Ramos (cell line): Measurements from ENCODE around the gene HOXC10.

Source experiments
- in situ Hi-C: fragments of 300-500 bp; cut with MboI; formaldehyde crosslinking; loops from one replicate; pipeline ENCODE4 v1.14.3; 2022; ENCODE audit warnings: low sequenced_read_pairs; ENCODE audit not compliant: unreplicated experiment

HOXC10 gene

DNA sequence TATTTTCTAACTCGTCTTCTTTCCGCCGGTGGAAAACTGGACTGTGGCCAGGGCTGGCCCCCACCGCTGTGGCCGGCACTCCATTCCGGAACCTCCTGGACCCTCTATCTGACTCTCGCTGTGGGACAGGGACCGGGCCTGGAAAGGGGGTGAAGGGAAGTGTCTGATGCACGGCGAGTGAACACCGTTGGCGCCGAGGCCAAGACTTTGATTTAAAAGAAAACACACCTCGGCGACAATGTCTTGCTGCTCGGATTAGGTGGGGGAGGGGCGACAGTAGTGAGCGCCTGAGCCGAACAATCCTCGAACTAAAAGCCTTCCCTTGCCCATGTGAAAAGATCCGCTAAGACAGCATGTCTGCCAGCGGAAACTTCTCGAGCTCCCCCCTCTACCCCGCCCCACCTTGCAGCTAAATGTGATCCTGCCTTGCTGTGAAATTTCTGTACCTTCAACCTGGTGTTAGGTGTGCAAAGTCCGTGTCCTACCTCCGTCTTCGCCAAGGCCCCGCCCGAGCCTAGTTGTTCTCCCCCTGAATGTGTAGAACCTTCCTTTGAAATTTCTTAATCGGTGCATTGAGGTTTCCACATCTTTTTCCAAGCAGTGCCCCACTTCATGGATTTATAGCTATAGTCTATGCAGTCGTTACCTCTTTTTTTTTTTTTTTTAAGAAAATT is 9.3 kb upstream of the HOXC10 start:
- in situ Hi-C loops, result loop anchor here (25.0 kb wide), 1 partner anchor 387 kb away; the partner anchor contains the start of gene GPR84

DNA sequence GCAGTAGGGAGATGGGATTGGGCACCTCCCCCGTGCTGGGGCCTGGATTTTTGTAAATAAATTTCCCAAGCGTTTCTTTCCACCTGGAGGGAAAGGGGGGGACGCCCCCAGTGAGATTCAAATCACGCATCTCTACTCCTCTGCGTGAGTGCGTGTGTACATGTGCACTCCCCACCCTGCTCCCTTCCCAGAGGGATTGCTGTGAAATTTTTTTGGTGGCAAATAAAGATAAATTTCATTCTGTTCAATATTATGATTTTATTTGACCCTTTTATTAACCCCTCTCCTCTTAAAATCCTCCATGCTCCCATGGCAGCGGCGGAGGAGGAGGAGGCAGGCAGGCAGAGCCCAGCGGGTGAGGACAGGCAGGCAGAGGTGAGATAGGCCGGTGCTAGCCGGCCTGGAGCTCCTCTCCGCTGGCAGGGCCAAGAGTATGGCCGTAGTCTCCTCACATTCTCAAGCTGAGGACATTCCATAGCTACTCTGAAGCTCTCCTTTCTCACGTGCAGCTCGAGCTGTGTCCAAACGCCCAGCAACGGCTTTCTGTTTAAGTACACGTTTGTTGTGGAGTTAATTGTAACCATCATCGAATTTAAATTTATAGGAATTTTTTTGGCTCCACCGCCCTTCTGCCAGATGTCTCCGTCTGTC is 8.6 kb upstream of the HOXC10 start:
- in situ Hi-C loops, result loop anchor here (25.0 kb wide), 1 partner anchor 386 kb away; the partner anchor contains the start of gene GPR84

- in situ Hi-C loops, result loop anchor here (25.0 kb wide), 1 partner anchor 385 kb away; the partner anchor contains the start of gene GPR84
Measured at GRCh38 chr12:53976823-53977595, 7.9 kb upstream of the HOXC10 start.

DNA sequence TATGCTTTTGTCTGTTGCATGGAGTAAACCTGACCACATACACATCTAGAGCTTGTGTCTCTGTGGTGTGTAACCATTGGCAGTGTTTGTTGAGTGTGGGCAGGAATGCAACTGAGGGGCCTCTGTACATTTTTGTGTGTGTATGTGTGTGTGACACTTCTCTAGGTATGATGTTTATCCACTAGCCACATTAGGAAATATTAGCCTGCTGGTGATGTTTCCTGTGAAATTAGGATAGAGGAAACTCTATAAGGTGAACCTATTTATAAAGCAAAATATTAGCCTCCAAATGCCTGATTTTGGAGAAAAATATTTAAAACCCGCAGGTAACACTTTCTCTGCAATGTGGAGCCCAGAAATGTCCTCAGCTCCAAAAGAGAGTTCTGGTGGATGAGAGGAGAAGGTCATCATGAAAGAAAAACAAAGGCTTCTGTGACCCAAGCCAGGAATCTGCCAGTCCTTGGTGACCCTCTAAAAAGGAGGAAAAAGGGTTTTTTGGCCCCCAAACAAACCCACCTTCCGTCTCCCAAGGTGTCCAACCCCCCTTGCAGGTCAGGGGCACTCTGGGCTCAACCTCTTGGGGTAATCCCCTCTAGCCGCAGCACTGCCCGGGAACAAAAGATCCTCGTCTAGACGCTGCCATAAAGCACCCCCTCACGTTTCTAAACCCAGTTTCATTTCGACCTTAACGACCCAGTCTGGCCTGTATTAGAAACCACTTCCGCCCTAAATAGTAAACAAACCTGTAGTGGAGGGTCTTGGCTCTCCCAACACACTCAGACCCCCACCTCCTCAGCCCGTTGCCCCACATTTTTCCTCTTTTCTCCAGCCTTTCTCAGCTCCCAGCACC is 7.1 kb upstream of the HOXC10 start:
- in situ Hi-C loops, result loop anchor here (25.0 kb wide), 1 partner anchor 384 kb away; the partner anchor contains the start of gene GPR84

DNA sequence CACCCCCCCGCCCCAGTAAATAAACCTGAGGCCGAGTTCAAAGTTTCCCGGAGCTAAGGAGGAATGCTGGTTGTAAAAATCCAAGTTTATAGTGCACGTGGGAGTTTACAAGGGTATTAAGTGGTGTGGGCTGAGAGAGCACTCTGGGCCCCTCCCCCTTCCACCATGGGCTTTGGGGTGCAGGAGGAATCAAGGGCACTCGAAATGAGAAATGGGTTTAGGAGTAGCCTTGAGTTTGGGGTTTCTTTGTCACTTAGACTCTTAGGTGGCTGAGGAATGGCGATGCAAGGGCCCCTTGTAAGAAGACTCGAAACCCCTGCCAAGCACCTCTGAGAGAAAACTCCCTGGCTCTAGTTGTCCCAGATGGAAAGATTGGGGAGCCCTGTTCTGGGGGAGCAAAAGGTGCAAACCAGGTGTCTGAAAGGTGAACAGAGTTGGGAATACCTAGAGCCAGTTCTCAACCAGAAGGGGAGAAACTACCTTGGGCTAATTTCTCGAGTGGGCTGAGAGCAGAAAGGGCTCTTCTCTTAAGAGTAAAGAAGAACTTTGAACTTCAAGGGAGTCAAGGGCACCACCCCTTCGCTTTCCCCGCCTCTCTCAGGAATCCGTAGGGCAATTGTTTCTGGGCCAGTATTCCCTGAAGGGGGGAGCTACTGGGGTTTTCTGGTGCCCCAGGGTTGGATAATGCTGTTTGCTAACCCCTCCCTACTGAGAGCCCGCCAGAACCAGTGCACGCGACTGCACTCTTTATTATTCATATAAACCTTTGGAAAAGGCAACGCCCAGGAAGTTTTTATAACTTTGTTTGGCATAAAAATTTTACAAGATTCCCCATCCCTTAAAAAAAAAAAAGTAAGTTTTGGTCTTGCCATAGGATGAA is 6.2 kb upstream of the HOXC10 start:
- in situ Hi-C loops, result loop anchor here (25.0 kb wide), 1 partner anchor 384 kb away; the partner anchor contains the start of gene GPR84

- in situ Hi-C loops, result loop anchor here (10.0 to 25.0 kb wide), 2 partner anchors 275 to 382 kb away; partner anchors contain the start of gene GPR84
Measured at GRCh38 chr12:53980104-53980801, 4.7 kb upstream of the HOXC10 start.

GRCh38 chr12:53980802-53981496 is 4.0 kb upstream of the HOXC10 start:
- in situ Hi-C loops, result loop anchor here (10.0 to 25.0 kb wide), 2 partner anchors 276 to 381 kb away; partner anchors contain the start of gene GPR84

- in situ Hi-C loops, result loop anchor here (10.0 to 25.0 kb wide), 2 partner anchors 277 to 380 kb away; partner anchors contain the start of gene GPR84
Measured at GRCh38 chr12:53981634-53982565, 3.0 kb upstream of the HOXC10 start.

- in situ Hi-C loops, result loop anchor here (10.0 to 25.0 kb wide), 2 partner anchors 278 to 379 kb away; partner anchors contain the start of gene GPR84
Measured at GRCh38 chr12:53982648-53983567, 2.0 kb upstream of the HOXC10 start.

DNA sequence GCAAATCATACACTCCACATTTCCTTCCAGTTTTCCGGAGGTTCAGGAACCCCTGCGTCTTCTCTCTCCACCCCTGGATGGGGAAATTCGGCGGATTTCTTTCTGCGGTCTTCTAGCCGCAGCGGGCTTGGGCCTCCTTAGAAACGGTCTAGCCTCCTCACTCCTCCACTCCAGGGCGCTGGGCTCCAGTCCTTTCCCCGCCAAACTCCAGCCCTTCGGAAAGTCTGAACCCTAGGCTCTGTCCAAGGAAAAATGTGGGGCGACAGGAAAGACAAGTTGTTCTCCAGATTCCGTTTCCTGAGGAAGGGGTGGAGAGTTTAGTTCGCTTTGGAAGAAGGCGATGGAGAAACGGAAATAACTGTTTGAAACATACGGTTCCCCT is 1.4 kb upstream of the HOXC10 start:
- in situ Hi-C loops, result loop anchor here (10.0 to 25.0 kb wide), 2 partner anchors 279 to 379 kb away; partner anchors contain the start of gene GPR84

- in situ Hi-C loops, result loop anchor here (10.0 to 25.0 kb wide), 2 partner anchors 279 to 378 kb away; partner anchors contain the start of gene GPR84
Measured at GRCh38 chr12:53983950-53984572, 885 bp upstream of the HOXC10 start.

DNA sequence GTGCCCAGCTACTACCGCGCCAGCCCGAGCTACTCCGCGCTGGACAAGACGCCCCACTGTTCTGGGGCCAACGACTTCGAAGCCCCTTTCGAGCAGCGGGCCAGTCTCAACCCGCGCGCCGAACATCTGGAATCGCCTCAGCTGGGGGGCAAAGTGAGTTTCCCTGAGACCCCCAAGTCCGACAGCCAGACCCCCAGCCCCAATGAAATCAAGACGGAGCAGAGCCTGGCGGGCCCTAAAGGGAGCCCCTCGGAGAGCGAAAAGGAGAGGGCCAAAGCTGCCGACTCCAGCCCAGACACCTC is 697 bp downstream of the HOXC10 start:
- in situ Hi-C loops, result loop anchor here (10.0 to 25.0 kb wide), 2 partner anchors 281 to 377 kb away; partner anchors contain the start of gene GPR84

DNA sequence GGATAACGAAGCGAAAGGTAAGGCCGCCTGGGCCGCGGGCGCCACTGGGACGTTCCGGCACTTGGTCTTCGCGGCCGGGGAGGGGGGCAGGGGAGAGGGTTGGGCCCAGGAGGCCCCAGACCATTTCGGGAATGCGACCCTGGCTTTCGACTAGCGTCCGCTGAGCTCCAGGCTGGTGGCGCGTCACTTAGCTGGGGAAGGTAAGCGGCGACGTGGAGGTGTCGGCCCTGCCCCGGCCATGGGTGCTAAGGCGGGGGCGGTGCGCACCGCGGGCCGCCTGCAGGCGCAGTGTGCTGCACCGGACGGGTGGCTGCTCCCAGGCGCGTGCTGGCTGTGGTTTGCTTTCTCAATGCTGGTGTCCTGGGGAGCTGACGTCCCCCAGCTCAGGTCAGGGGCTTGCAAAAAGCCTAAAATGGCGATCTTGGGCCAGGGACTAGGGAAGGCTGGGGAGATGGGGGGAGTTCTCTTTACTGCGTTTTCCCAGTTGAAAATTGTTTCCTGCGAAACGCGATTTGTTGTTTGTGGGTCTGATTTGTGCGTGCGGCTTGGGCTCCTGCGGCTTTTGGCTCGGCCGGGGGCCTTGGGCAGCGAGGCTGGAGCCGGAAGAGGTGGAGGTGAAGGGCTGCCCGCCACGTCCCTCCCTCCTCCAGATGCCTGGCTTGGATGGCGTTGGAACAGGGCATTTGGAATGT is 1.2 kb downstream of the HOXC10 start:
- in situ Hi-C loops, result loop anchor here (10.0 to 25.0 kb wide), 2 partner anchors 281 to 376 kb away; partner anchors contain the start of gene GPR84
